GM23338 (cell line): Measurements from ENCODE around the gene DENND5B. TPM values are rescaled to one million over a fixed set of nuclear protein-coding genes. Genes with fewer than 3 reads are reported as not detected.

ENCODE experiments used
- ATAC-seq: fragments of 200-7000 bp; cut with Tn5 transposase; 3 replicates; pipeline ENCODE4 v1.9.1; 2020
- DNase-seq: peaks from one replicate; pipeline ENCODE4 v3.0.0-alpha.2; 2015; ENCODE audit warnings: low spot score
- H2AFZ ChIP-seq: fragments of 200-600 bp; sonication (generic); 2 replicates; pipeline ENCODE4 v1.8.0; 2016; ENCODE audit warnings: antibody characterized with exemption, mild to moderate bottlenecking, moderate library complexity
- H3F3A ChIP-seq: fragments of 200-600 bp; sonication (generic); replicated peaks from 2 replicates; pipeline ENCODE4 v1.8.0; 2017; ENCODE audit warnings: antibody characterized with exemption, mixed run types, low read depth
- H3K27ac ChIP-seq: fragments of 200-600 bp; sonication (generic); 2 replicates; pipeline ENCODE4 v1.6.1; 2016; ENCODE audit warnings: low read depth
- H3K27me3 ChIP-seq: fragments of 200-600 bp; sonication (generic); 2 replicates; pipeline ENCODE4 v1.8.0; 2016; ENCODE audit warnings: mild to moderate bottlenecking, mixed run types, moderate library complexity; ENCODE audit not compliant: insufficient read depth
- H3K36me3 ChIP-seq: fragments of 200-600 bp; sonication (generic); 2 replicates; pipeline ENCODE4 v1.8.0; 2016; ENCODE audit warnings: mild to moderate bottlenecking; ENCODE audit not compliant: insufficient read depth
- H3K4me1 ChIP-seq: fragments of 200-600 bp; sonication (generic); 2 replicates; pipeline ENCODE4 v1.8.0; 2016; ENCODE audit warnings: mild to moderate bottlenecking, moderate library complexity; ENCODE audit not compliant: insufficient read depth
- H3K4me2 ChIP-seq: fragments of 200-600 bp; sonication (generic); 2 replicates; pipeline ENCODE4 v1.7.1; 2017; ENCODE audit warnings: mixed run types
- H3K4me3 ChIP-seq: fragments of 200-600 bp; sonication (generic); 2 replicates; pipeline ENCODE4 v1.6.1; 2016; ENCODE audit warnings: mixed run types
- H3K79me2 ChIP-seq: fragments of 200-600 bp; sonication (generic); replicated peaks from 2 replicates; pipeline ENCODE4 v1.8.0; 2017; ENCODE audit warnings: mild to moderate bottlenecking; ENCODE audit not compliant: insufficient read depth
- H3K9me2 ChIP-seq: fragments of 200-600 bp; sonication (generic); 2 replicates; pipeline ENCODE4 v1.8.0; 2017; ENCODE audit not compliant: insufficient read depth
- H4K20me1 ChIP-seq: fragments of 200-600 bp; sonication (generic); replicated peaks from 2 replicates; pipeline ENCODE4 v1.8.0; 2017; ENCODE audit warnings: mild to moderate bottlenecking; ENCODE audit not compliant: insufficient read depth
- H3K27ac Mint-ChIP-seq: 2 replicates; pipeline ENCODE4 v1.8.0; 2020; ENCODE audit warnings: inconsistent platforms, mild to moderate bottlenecking, moderate library complexity, mixed read lengths
- H3K27me3 Mint-ChIP-seq: 3 replicates; pipeline ENCODE4 v1.8.0; 2022; ENCODE audit warnings: low read depth, mild to moderate bottlenecking, moderate library complexity, mixed read lengths, inconsistent platforms; ENCODE audit not compliant: insufficient read depth, poor library complexity
- H3K36me3 Mint-ChIP-seq: 3 replicates; pipeline ENCODE4 v1.8.0; 2021; ENCODE audit warnings: low read depth, mild to moderate bottlenecking, inconsistent platforms, moderate library complexity, mixed read lengths
- H3K4me1 Mint-ChIP-seq: 3 replicates; pipeline ENCODE4 v1.8.0; 2020; ENCODE audit warnings: mild to moderate bottlenecking, inconsistent platforms, mixed read lengths
- H3K4me3 Mint-ChIP-seq: 3 replicates; pipeline ENCODE4 v1.8.0; 2021; ENCODE audit warnings: moderate library complexity, mild to moderate bottlenecking, inconsistent platforms, mixed read lengths
- H3K9me3 Mint-ChIP-seq: 3 replicates; pipeline ENCODE4 v1.8.0; 2020; ENCODE audit warnings: moderate library complexity, mild to moderate bottlenecking, inconsistent platforms, mixed read lengths
- CREB1 ChIP-seq: fragments of 250-450 bp; sonication (Bioruptor Pico); IDR thresholded peaks from 2 replicates; pipeline ENCODE4 v1.5.0; 2020; ENCODE audit warnings: low read depth, mild to moderate bottlenecking, moderate library complexity
- EZH2 ChIP-seq: fragments of 200-600 bp; sonication (generic); IDR thresholded peaks from one replicate; pipeline ENCODE4 v1.8.0; 2017; ENCODE audit warnings: antibody characterized with exemption, mild to moderate bottlenecking, low read depth; ENCODE audit not compliant: unreplicated experiment
- NANOG ChIP-seq: IDR thresholded peaks from 2 replicates; pipeline ENCODE4 v1.6.1; 2016; ENCODE audit warnings: antibody characterized with exemption, borderline replicate concordance
- POLR2AphosphoS5 ChIP-seq: IDR thresholded peaks from 2 replicates; pipeline ENCODE4 v1.6.1; 2016; ENCODE audit warnings: antibody characterized with exemption, low read depth
- STAT1 ChIP-seq: IDR thresholded peaks from one replicate; pipeline ENCODE4 v1.6.1; 2016; ENCODE audit warnings: antibody characterized with exemption; ENCODE audit not compliant: unreplicated experiment
- polyA plus RNA-seq: library from polyadenylated mRNA; unstranded; fragments of >200 nt; fragmentation: Nextera tagmentation; extraction: Ambion mirVana; gene quantifications from 2 replicates; pipeline ENCODE4 v1.2.1, GENCODE V29; 2016
- total RNA-seq: library from RNA; depleted of rRNA; stranded (reverse); fragments of >200 nt; shearing (Covaris generic); gene quantifications from 2 replicates; pipeline ENCODE4 v1.2.3, GENCODE V29; 2014
- TF ChIP-seq, protein P1 (sequence below): fragments of 250-450 bp; sonication (Bioruptor Pico); IDR thresholded peaks from 2 replicates; pipeline ENCODE4 v1.5.0; 2020; ENCODE audit warnings: mild to moderate bottlenecking, moderate library complexity

DENND5B gene
- total and polyA plus RNA-seq, 2 experiments from 2014 or later, result 6.5 to 17.2 TPM

DNA sequence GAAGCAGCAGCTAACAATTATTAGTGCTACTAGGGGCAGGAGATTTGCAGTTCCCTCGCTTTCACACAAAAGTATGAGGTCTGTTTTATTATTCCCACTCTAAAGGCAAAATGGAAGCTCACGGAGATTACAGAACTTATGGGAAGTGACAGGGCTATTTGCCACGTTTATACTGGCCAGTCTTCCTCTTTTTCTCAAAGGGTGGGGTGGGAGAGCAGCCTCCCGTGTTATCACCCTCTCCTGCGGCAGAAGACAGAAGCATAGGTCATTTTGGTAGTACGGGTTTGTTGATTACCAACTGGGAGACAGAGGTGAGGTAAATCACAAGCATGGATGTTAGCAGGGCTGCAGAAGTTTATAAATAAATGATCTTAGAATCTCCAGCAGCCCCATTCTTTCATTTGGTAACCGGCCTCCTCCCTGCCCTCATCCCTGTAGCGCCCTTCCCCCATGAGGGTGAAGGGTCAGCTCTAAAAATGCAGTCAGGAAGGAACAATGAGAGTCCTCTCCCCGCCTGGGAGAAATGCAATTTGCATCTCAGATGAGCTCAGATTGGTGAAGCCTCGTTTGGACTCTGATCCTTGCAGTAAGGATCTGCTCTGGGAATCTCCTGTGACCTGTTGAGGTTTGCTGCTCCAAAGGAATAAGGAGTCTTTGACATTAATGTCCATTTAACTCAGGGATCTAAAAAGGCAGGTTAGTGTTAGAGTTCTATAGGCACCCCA lies 220.2 kb downstream of the DENND5B start:
- Histone ChIP-seq H3K4me1 (peaks cover 18% of the 10 kb centered on the region; the same call in 1 of the 2 replicates), H3K79me2 (peaks cover 17% of the 10 kb centered on the region), H3K9me2 (no peaks in the 10 kb centered on the region), H3F3A (0 out of 2 replicates have a peak, but pooled peaks cover 4% of the 10 kb centered on the region), H2AFZ (no peak overlapping the region), H4K20me1 (no peaks in the 10 kb centered on the region), H3K27ac (peak overlapping the region; percentile 99), H3K4me3 (peak overlapping the region; percentile 45), H3K36me3 (no peaks in the 10 kb centered on the region), H3K27me3 (no peaks in the 10 kb centered on the region), H3K4me2 (peak overlapping the region; percentile 55)
- peak; percentile 97 for DNase-seq
- peak overlapping the region; percentile 70 for H3K4me3 Mint-ChIP-seq
- H3K9me3 Mint-ChIP-seq, result no peaks in the 10 kb centered on the region; the same call in 2 of the 3 replicates
- peaks cover 39% of the 10 kb centered on the region for H3K4me1 Mint-ChIP-seq
- peaks cover 15% of the 10 kb centered on the region for H3K27me3 Mint-ChIP-seq
- peak; percentile 86 for ATAC-seq
- TF ChIP-seq CREB1 (CRISPR knock-in tag) (0 out of 2 replicates have a peak, but pooled peaks have one; percentile 10), NANOG (peak; percentile 29; the same call in 1 of the 2 replicates), STAT1 (no peak), POLR2AphosphoS5 (peak; percentile 80), EZH2 (no peak)
- TF ChIP-seq, protein P1, sequence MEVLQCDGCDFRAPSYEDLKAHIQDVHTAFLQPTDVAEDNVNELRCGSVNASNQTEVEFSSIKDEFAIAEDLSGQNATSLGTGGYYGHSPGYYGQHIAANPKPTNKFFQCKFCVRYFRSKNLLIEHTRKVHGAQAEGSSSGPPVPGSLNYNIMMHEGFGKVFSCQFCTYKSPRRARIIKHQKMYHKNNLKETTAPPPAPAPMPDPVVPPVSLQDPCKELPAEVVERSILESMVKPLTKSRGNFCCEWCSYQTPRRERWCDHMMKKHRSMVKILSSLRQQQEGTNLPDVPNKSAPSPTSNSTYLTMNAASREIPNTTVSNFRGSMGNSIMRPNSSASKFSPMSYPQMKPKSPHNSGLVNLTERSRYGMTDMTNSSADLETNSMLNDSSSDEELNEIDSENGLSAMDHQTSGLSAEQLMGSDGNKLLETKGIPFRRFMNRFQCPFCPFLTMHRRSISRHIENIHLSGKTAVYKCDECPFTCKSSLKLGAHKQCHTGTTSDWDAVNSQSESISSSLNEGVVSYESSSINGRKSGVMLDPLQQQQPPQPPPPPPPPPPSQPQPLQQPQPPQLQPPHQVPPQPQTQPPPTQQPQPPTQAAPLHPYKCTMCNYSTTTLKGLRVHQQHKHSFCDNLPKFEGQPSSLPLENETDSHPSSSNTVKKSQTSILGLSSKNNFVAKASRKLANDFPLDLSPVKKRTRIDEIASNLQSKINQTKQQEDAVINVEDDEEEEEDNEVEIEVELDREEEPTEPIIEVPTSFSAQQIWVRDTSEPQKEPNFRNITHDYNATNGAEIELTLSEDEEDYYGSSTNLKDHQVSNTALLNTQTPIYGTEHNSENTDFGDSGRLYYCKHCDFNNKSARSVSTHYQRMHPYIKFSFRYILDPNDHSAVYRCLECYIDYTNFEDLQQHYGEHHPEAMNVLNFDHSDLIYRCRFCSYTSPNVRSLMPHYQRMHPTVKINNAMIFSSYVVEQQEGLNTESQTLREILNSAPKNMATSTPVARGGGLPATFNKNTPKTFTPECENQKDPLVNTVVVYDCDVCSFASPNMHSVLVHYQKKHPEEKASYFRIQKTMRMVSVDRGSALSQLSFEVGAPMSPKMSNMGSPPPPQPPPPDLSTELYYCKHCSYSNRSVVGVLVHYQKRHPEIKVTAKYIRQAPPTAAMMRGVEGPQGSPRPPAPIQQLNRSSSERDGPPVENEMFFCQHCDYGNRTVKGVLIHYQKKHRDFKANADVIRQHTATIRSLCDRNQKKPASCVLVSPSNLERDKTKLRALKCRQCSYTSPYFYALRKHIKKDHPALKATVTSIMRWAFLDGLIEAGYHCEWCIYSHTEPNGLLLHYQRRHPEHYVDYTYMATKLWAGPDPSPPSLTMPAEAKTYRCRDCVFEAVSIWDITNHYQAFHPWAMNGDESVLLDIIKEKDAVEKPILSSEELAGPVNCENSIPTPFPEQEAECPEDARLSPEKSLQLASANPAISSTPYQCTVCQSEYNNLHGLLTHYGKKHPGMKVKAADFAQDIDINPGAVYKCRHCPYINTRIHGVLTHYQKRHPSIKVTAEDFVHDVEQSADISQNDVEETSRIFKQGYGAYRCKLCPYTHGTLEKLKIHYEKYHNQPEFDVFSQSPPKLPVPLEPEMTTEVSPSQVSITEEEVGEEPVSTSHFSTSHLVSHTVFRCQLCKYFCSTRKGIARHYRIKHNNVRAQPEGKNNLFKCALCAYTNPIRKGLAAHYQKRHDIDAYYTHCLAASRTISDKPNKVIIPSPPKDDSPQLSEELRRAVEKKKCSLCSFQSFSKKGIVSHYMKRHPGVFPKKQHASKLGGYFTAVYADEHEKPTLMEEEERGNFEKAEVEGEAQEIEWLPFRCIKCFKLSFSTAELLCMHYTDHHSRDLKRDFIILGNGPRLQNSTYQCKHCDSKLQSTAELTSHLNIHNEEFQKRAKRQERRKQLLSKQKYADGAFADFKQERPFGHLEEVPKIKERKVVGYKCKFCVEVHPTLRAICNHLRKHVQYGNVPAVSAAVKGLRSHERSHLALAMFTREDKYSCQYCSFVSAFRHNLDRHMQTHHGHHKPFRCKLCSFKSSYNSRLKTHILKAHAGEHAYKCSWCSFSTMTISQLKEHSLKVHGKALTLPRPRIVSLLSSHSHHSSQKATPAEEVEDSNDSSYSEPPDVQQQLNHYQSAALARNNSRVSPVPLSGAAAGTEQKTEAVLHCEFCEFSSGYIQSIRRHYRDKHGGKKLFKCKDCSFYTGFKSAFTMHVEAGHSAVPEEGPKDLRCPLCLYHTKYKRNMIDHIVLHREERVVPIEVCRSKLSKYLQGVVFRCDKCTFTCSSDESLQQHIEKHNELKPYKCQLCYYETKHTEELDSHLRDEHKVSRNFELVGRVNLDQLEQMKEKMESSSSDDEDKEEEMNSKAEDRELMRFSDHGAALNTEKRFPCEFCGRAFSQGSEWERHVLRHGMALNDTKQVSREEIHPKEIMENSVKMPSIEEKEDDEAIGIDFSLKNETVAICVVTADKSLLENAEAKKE, result peak; percentile 75; the same call in 1 of the 2 replicates
- H3K27ac Mint-ChIP-seq, result peak overlapping the region; percentile 99
- H3K36me3 Mint-ChIP-seq, result peaks cover 3% of the 10 kb centered on the region; the same call in 2 of the 3 replicates
